Activated gamma-delta T cell (primary cell): ENCODE data around the gene LCN1.
"Not testable (repeated sequence)": the region's sequence is repeated elsewhere in the genome, so short reads cannot be mapped to it uniquely, and the experiment has no call there.

Source experiments
- DNase-seq: peaks from one replicate; lab custom pipeline; 2025; lab: John Stamatoyannopoulos, UW

LCN1 gene

GRCh38 chr9:135504262-135505243 is 16.7 kb upstream of the LCN1 start:
- DNase-seq: no peak

GRCh38 chr9:135505406-135506187 is 15.6 kb upstream of the LCN1 start:
- no peak for DNase-seq

- DNase-seq: no peak
Observed at GRCh38 chr9:135506327-135507103, 14.7 kb upstream of the LCN1 start.

GRCh38 chr9:135507104-135508035 is 13.9 kb upstream of the LCN1 start:
- no peak for DNase-seq

GRCh38 chr9:135508211-135508820 is 12.9 kb upstream of the LCN1 start:
- no peak for DNase-seq

- DNase-seq: no peak
Observed at GRCh38 chr9:135509458-135509857, 11.8 kb upstream of the LCN1 start.

- DNase-seq: no peak
Observed at GRCh38 chr9:135512241-135512603, 9.0 kb upstream of the LCN1 start.

GRCh38 chr9:135512904-135513303 is 8.3 kb upstream of the LCN1 start:
- no peak for DNase-seq

- DNase-seq: no peak
Observed at GRCh38 chr9:135513351-135513846, 7.8 kb upstream of the LCN1 start.

GRCh38 chr9:135513906-135514305 is 7.3 kb upstream of the LCN1 start:
- not testable (repeated sequence) for DNase-seq

- no peak for DNase-seq
Observed at GRCh38 chr9:135514342-135515082, 6.7 kb upstream of the LCN1 start.

- no peak for DNase-seq
Observed at GRCh38 chr9:135515083-135515951, 5.9 kb upstream of the LCN1 start.

- no peak for DNase-seq
Observed at GRCh38 chr9:135516132-135516860, 4.9 kb upstream of the LCN1 start.

GRCh38 chr9:135517407-135517822 is 3.8 kb upstream of the LCN1 start:
- DNase-seq: no peak

GRCh38 chr9:135519179-135519971 is 1.9 kb upstream of the LCN1 start:
- DNase-seq: no peak

- DNase-seq: no peak
Observed at GRCh38 chr9:135521608-135522095, 412 bp downstream of the LCN1 start.
